Measurements from ENCODE around the gene ARHGEF26. TPM values are rescaled to one million over a fixed set of nuclear protein-coding genes. Genes with fewer than 3 reads are reported as not detected.

Gene ARHGEF26
- total RNA-seq, 1 donor from 2014 or later = 0.53 TPM

DNA sequence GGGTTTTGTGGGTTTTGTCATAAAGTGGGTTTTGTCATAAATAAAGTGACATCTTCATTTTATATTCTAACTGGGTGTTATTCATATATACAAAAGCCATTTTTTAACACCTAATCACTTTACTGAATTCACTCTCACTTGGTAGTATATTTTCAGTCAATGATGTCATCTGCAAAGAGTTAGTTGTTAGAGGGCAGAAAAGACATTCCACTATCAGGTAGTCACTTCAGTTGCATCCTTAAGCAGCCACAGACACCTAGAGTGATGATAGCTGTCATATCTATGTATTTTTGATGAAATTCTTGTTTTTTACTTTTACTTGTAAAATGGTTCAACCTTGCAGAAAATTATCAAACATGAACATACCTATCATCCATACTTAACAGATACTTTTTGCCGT lies 114.1 kb downstream of the ARHGEF26 start:
- Histone ChIP-seq H3K4me3 (ENCODE audit: low read depth, low read length) (no peak overlapping the region), H3K27me3 (ENCODE audit: control insufficient read depth, insufficient read depth, low read length) (no peaks in the 10 kb centered on the region), H3K36me3 (ENCODE audit: control insufficient read depth, insufficient read depth, low read length) (no peaks in the 10 kb centered on the region)
- TF ChIP-seq, protein P1, sequence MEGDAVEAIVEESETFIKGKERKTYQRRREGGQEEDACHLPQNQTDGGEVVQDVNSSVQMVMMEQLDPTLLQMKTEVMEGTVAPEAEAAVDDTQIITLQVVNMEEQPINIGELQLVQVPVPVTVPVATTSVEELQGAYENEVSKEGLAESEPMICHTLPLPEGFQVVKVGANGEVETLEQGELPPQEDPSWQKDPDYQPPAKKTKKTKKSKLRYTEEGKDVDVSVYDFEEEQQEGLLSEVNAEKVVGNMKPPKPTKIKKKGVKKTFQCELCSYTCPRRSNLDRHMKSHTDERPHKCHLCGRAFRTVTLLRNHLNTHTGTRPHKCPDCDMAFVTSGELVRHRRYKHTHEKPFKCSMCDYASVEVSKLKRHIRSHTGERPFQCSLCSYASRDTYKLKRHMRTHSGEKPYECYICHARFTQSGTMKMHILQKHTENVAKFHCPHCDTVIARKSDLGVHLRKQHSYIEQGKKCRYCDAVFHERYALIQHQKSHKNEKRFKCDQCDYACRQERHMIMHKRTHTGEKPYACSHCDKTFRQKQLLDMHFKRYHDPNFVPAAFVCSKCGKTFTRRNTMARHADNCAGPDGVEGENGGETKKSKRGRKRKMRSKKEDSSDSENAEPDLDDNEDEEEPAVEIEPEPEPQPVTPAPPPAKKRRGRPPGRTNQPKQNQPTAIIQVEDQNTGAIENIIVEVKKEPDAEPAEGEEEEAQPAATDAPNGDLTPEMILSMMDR (IDR thresholded peaks at IDR 0.05; ENCODE audit: insufficient read depth, low read length, severe bottlenecking) = no peak
- FAIRE-seq = no peak
- peak; percentile 62 for DNase-seq (ENCODE audit: low read depth)

DNA sequence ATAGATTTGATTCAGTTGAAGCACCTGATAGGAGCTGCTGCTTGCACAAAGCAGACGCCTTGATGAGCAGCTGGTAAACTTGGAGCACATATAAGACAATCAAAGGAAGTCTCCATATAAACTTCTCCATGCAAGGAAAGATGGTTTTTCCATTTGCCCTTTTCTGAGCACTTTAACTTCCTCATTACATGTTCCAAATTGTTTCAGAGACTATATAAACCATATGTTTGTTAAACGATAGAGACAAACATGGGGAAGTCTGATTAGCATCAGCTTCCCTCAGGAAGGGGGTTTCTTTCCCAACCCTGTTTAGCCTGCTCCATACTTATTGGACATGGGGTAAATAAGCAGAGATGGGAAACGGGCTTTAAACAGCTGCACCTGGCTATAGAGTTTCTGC lies 115.1 kb downstream of the ARHGEF26 start:
- Histone ChIP-seq H3K4me3 (ENCODE audit: low read depth, low read length) (no peak overlapping the region), H3K27me3 (ENCODE audit: control insufficient read depth, insufficient read depth, low read length) (no peaks in the 10 kb centered on the region), H3K36me3 (ENCODE audit: control insufficient read depth, insufficient read depth, low read length) (no peaks in the 10 kb centered on the region)
- DNase-seq (ENCODE audit: low read depth) (no peak), FAIRE-seq (no peak)
- TF ChIP-seq, protein P1 (IDR thresholded peaks at IDR 0.05; ENCODE audit: insufficient read depth, low read length, severe bottlenecking) = no peak

GRCh38 chr3:154240235-154240634 lies 119.0 kb downstream of the ARHGEF26 start:
- Histone ChIP-seq H3K36me3 (ENCODE audit: control insufficient read depth, insufficient read depth, low read length) (no peaks in the 10 kb centered on the region), H3K4me3 (ENCODE audit: low read depth, low read length) (no peak overlapping the region), H3K27me3 (ENCODE audit: control insufficient read depth, insufficient read depth, low read length) (no peaks in the 10 kb centered on the region)
- TF ChIP-seq, protein P1 (IDR thresholded peaks at IDR 0.05; ENCODE audit: insufficient read depth, low read length, severe bottlenecking) = no peak
- no peak for DNase-seq (ENCODE audit: low read depth)
- no peak for FAIRE-seq

GRCh38 chr3:154241496-154241895 lies 120.3 kb downstream of the ARHGEF26 start:
- no peaks in the 10 kb centered on the region for H3K27me3 ChIP-seq (ENCODE audit: control insufficient read depth, insufficient read depth, low read length)
- no peak overlapping the region for H3K4me3 ChIP-seq (ENCODE audit: low read depth, low read length)
- TF ChIP-seq, protein P1 (IDR thresholded peaks at IDR 0.05; ENCODE audit: insufficient read depth, low read length, severe bottlenecking) = no peak
- no peaks in the 10 kb centered on the region for H3K36me3 ChIP-seq (ENCODE audit: control insufficient read depth, insufficient read depth, low read length)
- FAIRE-seq (peak; percentile 68), DNase-seq (ENCODE audit: low read depth) (no peak)

- FAIRE-seq (no peak), DNase-seq (ENCODE audit: low read depth) (no peak)
- TF ChIP-seq, protein P1 (IDR thresholded peaks at IDR 0.05; ENCODE audit: insufficient read depth, low read length, severe bottlenecking) = no peak
- H3K27me3 ChIP-seq (ENCODE audit: control insufficient read depth, insufficient read depth, low read length) = no peaks in the 10 kb centered on the region
- no peak overlapping the region for H3K4me3 ChIP-seq (ENCODE audit: low read depth, low read length)
- no peaks in the 10 kb centered on the region for H3K36me3 ChIP-seq (ENCODE audit: control insufficient read depth, insufficient read depth, low read length)
Measured at GRCh38 chr3:154242766-154243165, 121.6 kb downstream of the ARHGEF26 start.

DNA sequence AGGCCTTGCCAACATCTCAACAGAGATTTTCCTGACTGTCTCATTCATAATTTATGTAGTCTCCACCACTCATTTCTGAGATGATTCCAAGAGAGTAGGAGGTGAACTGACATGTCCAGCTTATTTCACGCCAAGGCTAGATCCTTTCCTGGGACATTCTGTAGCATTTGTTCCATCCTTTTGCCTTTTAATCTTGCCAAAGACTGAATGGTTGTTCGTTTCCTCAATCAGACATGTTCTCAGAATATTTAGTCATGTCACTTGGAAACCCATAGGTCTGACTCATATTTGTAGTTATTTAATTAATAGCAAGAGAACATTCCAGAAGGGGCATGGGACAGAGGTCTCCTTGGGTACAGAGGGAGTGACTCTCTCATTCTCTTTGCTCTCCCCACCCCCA lies 122.2 kb downstream of the ARHGEF26 start:
- TF ChIP-seq, protein P1 (IDR thresholded peaks at IDR 0.05; ENCODE audit: insufficient read depth, low read length, severe bottlenecking) = no peak
- FAIRE-seq = no peak

More for the DNA sequence above, 122.2 kb downstream of the ARHGEF26 start:
- peak; percentile 68 for DNase-seq (ENCODE audit: low read depth)
- no peak overlapping the region for H3K4me3 ChIP-seq (ENCODE audit: low read depth, low read length)
- no peaks in the 10 kb centered on the region for H3K36me3 ChIP-seq (ENCODE audit: control insufficient read depth, insufficient read depth, low read length)
- no peaks in the 10 kb centered on the region for H3K27me3 ChIP-seq (ENCODE audit: control insufficient read depth, insufficient read depth, low read length)

Data from bronchial epithelial cell (primary cell).